Left forelimb (tissue), 1 donor: ENCODE measurements around the gene KCNQ2.
A peak's percentile ranks its signal among the peaks of the same experiment; 100 is the strongest.

Experiments used
- DNase-seq: peaks from one replicate; pipeline ENCODE4 v3.0.0-alpha.2; 2018; ENCODE audit warnings: low spot score

Gene KCNQ2

DNA sequence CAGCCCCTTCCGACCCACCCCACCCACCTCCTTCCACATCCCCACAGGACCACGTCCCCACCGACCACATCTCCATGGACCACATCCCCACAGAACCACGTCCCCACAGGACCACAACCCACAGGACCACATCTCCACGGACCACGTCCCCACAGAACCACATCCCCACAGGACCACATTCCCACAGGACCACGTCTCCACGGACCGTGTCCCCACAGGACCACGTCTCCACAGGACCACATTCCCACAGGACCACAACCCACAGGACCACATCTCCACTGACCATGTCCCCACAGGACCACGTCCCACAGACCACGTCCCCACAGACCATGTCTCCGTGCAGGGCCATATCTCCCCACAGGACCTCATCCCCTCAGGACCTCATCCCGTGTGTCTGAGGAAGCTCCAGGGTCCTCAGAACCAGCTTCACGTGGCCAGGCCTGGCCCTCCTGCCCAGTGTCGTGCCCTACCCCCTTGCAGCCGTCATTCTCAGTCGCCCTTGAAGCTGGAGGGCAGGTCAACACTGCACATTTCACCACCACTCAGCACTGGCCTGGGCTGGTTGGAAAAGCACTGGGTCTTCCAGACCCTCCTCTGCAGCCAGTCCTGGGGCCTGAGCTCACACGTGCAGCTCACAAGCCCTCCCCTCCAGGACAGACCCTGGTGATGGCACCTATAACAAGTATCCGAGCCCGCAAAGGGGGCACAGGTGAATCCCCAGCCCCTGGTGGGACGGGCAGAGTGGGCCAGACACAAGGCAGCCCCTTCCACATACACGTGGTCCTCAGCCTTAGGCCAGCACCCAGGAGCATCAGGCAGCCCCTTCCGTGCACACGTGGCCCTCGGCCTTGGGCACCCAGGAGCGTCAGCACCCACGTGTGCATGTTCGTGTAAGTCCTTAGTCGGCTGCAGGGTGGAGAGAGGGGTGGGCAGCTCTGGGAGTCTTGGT is 115.2 kb downstream of the KCNQ2 start:
- no peak for DNase-seq

DNA sequence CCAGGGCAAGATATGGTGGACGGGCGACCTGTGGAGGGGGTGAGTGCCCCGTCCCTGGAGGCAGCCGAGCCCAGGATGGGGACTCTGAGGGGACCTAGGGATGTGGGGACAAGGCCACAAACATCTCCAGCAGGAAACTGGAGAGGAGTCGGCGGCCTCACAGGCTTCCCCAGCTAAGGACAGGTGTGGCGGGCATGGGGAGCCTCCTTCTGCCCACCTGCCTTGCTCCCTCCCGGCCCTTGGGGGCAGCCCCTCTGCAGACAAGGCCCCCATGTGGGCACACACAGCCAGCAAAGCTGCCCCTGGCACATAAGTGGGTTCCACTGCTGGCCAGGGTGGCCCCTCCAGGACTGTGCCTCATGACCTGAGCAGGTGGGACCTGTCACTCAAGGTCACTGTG is 115.9 kb downstream of the KCNQ2 start:
- DNase-seq: no peak

DNA sequence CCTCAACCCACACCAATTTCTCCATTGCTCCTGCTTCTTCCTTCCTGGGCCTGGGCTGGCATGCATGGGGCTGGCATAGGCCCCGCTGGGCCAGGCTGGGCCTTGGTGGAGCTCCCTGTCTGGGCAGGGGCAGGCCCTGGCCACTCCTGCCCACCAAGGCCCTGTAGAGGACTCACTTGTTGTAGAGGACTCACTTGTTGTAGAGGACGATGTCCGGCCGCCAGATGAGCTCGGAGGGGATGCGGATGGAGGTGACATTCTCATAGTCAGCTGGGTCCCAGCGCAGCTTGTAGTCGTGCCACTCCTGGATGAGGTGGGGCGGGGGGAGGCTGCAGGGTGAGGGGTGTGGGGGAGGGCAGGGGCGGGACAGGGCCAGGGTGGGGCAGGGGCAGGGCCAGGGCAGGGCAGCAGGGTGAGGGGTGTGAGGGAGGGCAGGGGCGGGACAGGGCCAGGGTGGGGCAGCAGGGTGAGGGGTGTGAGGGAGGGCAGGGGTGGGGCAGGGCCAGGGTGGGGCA is 116.6 kb downstream of the KCNQ2 start:
- DNase-seq: no peak

DNA sequence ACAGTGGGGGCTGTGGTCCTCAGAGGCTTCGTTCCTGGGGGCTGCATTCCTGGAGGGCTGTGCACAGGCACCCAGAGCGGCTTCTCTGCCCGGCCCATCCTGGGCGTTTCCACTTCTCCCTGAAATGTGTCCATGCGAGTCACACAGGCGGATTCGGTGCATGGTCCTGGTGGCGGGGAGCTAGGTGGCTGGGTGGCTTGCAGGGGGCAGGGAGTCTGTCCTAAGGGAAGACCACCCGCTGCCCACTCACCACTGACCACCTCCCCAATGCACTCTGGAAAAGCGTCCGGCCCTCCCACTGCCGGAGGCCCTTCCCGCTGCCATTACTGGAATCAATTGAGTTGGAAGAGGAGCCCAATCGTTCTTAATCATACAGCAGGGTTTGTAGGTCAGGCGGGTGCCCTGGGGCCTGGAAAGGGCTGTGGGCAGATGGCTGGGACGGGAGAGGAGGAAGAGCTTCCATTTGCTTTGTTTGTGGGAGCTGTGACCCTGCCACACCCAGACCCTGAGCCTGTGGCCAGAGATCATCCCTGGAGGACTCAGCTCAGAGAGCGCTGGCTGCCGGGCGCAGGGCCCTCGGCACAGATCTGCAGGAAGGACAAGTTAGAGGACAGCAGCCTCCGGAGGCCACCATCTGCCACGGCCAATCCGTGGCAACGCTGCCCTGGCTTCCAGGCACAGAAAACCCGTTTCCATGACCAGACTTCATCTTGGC is 117.7 kb downstream of the KCNQ2 start:
- DNase-seq: no peak

DNA sequence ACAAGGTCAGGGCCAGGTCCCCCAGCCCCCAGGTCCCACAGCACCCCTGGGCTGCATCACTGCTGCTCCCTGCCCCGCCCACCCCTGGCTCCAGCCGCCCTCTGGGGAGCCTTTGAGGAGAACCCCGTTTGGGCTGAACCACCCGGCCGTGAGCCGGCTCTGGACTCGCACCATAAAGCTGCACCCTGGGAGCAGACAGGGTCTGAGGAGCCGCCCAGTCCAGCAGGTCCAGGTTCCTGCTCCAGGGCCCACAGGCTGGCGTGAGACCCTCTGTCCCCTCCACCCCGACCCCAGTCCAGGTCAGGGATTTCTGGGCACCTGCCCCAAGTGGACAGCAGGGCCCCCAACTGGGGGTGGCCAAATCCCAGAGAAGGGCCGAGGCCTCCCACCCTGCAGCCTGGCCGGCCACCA is 119.6 kb downstream of the KCNQ2 start:
- DNase-seq: no peak

DNA sequence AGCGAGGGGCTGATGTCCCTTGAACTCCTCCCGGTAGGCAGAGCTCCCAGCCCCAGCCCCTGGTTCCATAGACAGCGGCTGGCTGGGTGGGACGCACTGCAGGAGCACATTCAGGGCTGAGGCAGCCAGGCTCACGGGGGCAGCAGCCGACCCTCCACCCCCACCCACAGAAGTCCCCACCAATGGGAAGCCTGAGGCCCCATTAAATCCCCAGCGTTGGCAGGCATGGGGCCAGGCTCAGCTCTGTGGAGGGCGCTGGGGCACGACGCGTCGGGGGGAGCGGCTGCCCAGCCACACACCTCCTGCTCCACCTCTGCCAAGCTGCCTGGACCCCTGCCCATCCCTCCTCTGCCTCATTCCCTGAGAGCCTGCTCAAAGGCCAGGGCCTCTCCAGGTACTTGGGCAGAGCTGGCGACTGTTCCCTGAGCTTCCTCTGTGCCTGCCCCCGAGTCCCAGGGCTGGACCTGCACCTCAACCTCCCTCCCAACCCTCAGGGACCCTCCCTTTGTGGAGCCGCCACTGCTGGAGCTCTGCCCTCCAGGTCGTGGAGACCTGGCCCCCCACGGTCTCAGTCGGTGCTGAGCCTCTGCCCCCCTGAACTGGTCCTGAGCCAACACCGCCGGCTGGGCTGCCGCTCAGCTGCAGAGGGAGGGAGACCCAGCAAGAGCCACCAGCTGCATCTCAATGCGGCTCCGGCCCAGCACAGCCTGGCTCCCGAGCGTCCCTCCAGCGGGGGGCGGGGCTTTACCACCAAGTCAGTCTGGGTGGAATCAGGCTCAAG is 120.5 kb downstream of the KCNQ2 start:
- DNase-seq: peak; percentile 78

DNA sequence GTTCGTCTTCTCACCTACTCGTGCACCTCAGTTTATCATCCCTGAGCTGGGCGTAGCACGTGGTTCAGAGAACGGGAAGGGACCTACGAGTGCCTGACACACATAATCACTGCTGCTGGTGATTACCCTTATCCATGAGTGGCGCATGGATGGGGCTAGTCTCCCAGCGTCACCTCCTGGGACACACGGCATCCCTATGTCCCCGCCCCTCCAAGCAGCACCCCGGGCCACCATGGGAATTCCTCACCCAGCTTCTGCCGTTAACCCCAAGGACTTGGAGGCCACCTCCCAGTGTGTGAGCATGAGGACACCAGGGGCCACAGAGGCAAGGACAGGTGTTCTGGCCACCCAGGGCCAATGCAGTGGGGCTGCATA is 121.1 kb downstream of the KCNQ2 start:
- no peak for DNase-seq

DNA sequence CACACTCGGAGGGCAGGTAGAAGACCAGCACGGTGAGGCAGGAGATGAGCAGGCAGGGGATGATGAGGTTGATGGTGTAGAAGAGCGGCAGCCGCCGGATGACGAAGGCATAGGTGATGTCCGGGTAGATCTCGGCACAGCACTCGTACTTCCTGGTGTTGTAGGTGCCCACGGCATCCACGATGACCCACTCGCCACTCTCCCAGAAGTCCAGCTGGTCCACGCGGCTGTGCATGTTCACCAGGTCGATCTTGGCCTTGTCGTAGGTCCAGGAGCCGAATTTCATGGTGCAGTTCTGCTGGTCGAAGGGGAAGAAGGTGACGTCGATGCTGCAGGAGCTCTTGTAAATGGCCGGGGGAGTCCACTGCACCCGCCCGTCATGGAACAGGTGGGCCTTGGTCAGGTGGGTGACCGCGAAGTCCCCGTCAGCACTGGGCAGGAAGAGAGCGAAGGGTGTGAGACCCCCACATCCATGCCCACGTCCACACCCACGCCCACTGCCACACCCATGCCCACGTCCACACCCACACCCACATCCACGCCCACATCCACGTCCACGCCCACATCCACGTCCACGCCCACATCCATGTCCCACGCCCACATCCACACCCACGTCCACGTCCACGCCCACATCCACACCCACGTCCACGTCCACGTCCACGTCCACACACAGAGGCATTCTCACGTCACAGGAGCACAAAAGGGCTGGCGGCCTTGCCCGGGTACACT is 121.7 kb downstream of the KCNQ2 start:
- no peak for DNase-seq
